HepG2 (cell line): ENCODE measurements around the gene ITGB3. TPM values are rescaled to one million over a fixed set of nuclear protein-coding genes. Genes with fewer than 3 reads are reported as not detected.
A peak's percentile ranks its signal among the peaks of the same experiment; 100 is the strongest.

ENCODE experiments used
- ATAC-seq: fragments of 200-7000 bp; cut with Tn5 transposase; 3 replicates; pipeline ENCODE4 v1.9.1; 2020; ENCODE audit warnings: mild to moderate bottlenecking, moderate library complexity
- BruUV-seq: library from RNA; stranded (reverse); fragments of 400-500 nt; replicated peaks from 2 replicates; lab custom pipeline; 2021; lab: Mats Ljungman, UMichigan
- CTCF ChIA-PET: fragments of 300-600 bp; formaldehyde crosslinking; extraction: SDS; loops from one replicate; lab custom pipeline; 2021; ENCODE audit warnings: low total read pairs, inconsistent platforms, low intra/inter-chr PET ratio; lab: Yijun Ruan, JAX
- POLR2A ChIA-PET: fragments of 350-600 bp; sonication (Branson Sonifier 250); formaldehyde crosslinking; loops from one replicate; lab custom pipeline; 2020; ENCODE audit warnings: antibody characterized with exemption, inconsistent platforms; lab: Yijun Ruan, JAX
- DNase-seq: peaks from one replicate; pipeline ENCODE4 v3.0.0-alpha.2; 2015; ENCODE audit warnings: low spot score
- FAIRE-seq: peaks from 3 replicates; lab custom pipeline; 2011; peaks lifted over from hg19 to GRCh38; lab: Jason Lieb, UNC
- H2AFZ ChIP-seq: one replicate; pipeline ENCODE4 v1.6.1; 2011; ENCODE audit warnings: low read length, inconsistent platforms
- H3K27ac ChIP-seq: fragments of 300-600 bp; 3 replicates; pipeline ENCODE4 v1.8.0; 2011; ENCODE audit warnings: mixed run types, mild to moderate bottlenecking, mixed read lengths, low read length, inconsistent platforms; ENCODE audit not compliant: insufficient read depth; ENCODE audit errors: extremely low read length
- H3K27me3 ChIP-seq, 2 experiments: fragments of 200-600 bp in 1 of 2; 2 replicates in 1 of 2; 3 replicates in 1 of 2; pipeline versions ENCODE4 v1.6.0 to v1.8.0; 2011; ENCODE audit warnings: low read length in 2 of 2, mild to moderate bottlenecking in 2 of 2, moderate library complexity in 2 of 2, inconsistent platforms in 1 of 2; ENCODE audit not compliant: insufficient read depth in 2 of 2, control insufficient read depth in 1 of 2
- H3K36me3 ChIP-seq, 2 experiments: fragments of 200-600 bp in 1 of 2; replicated peaks in 1 of 2; 2 replicates in 1 of 2; 3 replicates in 1 of 2; pipeline versions ENCODE4 v1.5.1 to v1.8.0; 2011; ENCODE audit warnings: low read length in 2 of 2, inconsistent platforms in 1 of 2; ENCODE audit not compliant: insufficient read depth in 2 of 2, control insufficient read depth in 1 of 2
- H3K4me1 ChIP-seq: 2 replicates; pipeline ENCODE4 v1.5.1; 2012; ENCODE audit warnings: low read length, inconsistent platforms; ENCODE audit not compliant: insufficient read depth
- H3K4me2 ChIP-seq: 2 replicates; pipeline ENCODE4 v1.6.0; 2011; ENCODE audit warnings: low read depth, low read length, inconsistent platforms
- H3K4me3 ChIP-seq, 3 experiments: fragments of 200-600 bp in 1 of 3; sonication (generic), shearing (Covaris generic) in 1 of 3; replicated peaks in 1 of 3; 2 replicates each; pipeline ENCODE4 v1.5.1; 2011 to 2016; ENCODE audit warnings: low read length in 3 of 3, inconsistent platforms in 2 of 3, low read depth in 2 of 3, mild to moderate bottlenecking in 2 of 3, control low read depth in 1 of 3, mixed read lengths in 1 of 3; ENCODE audit not compliant: insufficient read depth in 1 of 3
- H3K79me2 ChIP-seq: one replicate; pipeline ENCODE4 v1.6.1; 2011; ENCODE audit warnings: low read length, inconsistent platforms; ENCODE audit not compliant: insufficient read depth
- H3K9ac ChIP-seq: 2 replicates; pipeline ENCODE4 v1.6.0; 2011; ENCODE audit warnings: mild to moderate bottlenecking, low read depth, low read length, inconsistent platforms; ENCODE audit not compliant: insufficient read depth
- H3K9me3 ChIP-seq: 2 replicates; pipeline ENCODE4 v1.5.1; 2012; ENCODE audit warnings: mild to moderate bottlenecking, low read length
- H4K20me1 ChIP-seq: 2 replicates; pipeline ENCODE4 v1.6.0; 2011; ENCODE audit warnings: inconsistent platforms, mild to moderate bottlenecking, low read length, moderate library complexity; ENCODE audit not compliant: insufficient read depth
- BORCS8-MEF2B ChIP-seq: sonication (generic); formaldehyde crosslinking; IDR thresholded peaks from 2 replicates; pipeline ENCODE4 v1.8.0; 2022; ENCODE audit warnings: mild to moderate bottlenecking, missing genetic modification reagents
- HDAC1 ChIP-seq: sonication (generic); formaldehyde crosslinking; IDR thresholded peaks from 2 replicates; pipeline ENCODE4 v1.5.1; 2020; ENCODE audit warnings: mild to moderate bottlenecking, missing genetic modification reagents
- KLF13 ChIP-seq: sonication (generic); formaldehyde crosslinking; IDR thresholded peaks from 2 replicates; pipeline ENCODE4 v1.4.0; 2020; ENCODE audit warnings: mild to moderate bottlenecking, missing genetic modification reagents
- SIN3A ChIP-seq: IDR thresholded peaks from 2 replicates; pipeline ENCODE4 v1.6.1; 2011; ENCODE audit warnings: low read depth, mild to moderate bottlenecking, control low read depth, low read length, borderline replicate concordance
- SRSF9 ChIP-seq: fragments of 200-400 bp; formaldehyde crosslinking; IDR thresholded peaks from 2 replicates; pipeline ENCODE4 v1.6.1; 2018; ENCODE audit warnings: borderline replicate concordance, mild to moderate bottlenecking, low read depth, low read length; ENCODE audit not compliant: insufficient read depth, poor library complexity, severe bottlenecking
- THAP9 ChIP-seq: sonication (generic); formaldehyde crosslinking; IDR thresholded peaks from 2 replicates; pipeline ENCODE4; 2020; ENCODE audit warnings: missing genetic modification reagents, mild to moderate bottlenecking, borderline replicate concordance
- ZNF629 ChIP-seq: sonication (generic); formaldehyde crosslinking; conservative IDR thresholded peaks from 2 replicates; pipeline ENCODE4 v1.5.0; 2020; ENCODE audit warnings: missing genetic modification reagents
- WGBS: methylation state at CpG from one replicate; pipeline ENCODE4 v1.1.6; 2017; ENCODE audit warnings: low lambda C conversion rate; 5-methylcytosine and 5-hydroxymethylcytosine counted together
- in situ Hi-C: cut with HindIII; loops from 2 replicates; pipeline ENCODE4 v1.10.0; 2017; ENCODE audit warnings: low pct_unique_long_range_greater_than_20kb; ENCODE audit not compliant: extremely low pct_ligation_motif_present
- intact Hi-C: fragments of 100-400 bp; cut with micrococcal nuclease; formaldehyde crosslinking; loops from one replicate; pipeline ENCODE4 v1.10.0; 2022; ENCODE audit not compliant: unreplicated experiment
- polyA plus RNA-seq, 8 experiments: library from polyadenylated mRNA; depleted of rRNA in 3 of 8; stranded (reverse) in 7 of 8; unstranded in 1 of 8; fragments of >200 nt; fragmentation: Illumina TruSeq in 4 of 8; extraction: Trizol in 4 of 8; gene quantifications; 2 replicates each; pipeline versions ENCODE4 v1.2.1 to v1.2.3, GENCODE V29; 2011 to 2016; ENCODE audit warnings: low read depth in 4 of 8, missing spikeins in 1 of 8, mixed read lengths in 1 of 8; ENCODE audit not compliant: insufficient read depth in 1 of 8
- total RNA-seq, 5 experiments: library from RNA; depleted of rRNA; stranded (reverse); fragments of >200 nt; fragmentation: Illumina TruSeq; extraction: Trizol; gene quantifications; 2 replicates each; pipeline ENCODE4 v1.2.3, GENCODE V29; 2016; ENCODE audit warnings: low read depth in 1 of 5

The ITGB3 gene
- total and polyA plus RNA-seq, 2 of the 13 experiments (the other 11 are each of a cell fraction or from before 2014, with no cell fraction given) = 0.09 to 0.31 TPM

DNA sequence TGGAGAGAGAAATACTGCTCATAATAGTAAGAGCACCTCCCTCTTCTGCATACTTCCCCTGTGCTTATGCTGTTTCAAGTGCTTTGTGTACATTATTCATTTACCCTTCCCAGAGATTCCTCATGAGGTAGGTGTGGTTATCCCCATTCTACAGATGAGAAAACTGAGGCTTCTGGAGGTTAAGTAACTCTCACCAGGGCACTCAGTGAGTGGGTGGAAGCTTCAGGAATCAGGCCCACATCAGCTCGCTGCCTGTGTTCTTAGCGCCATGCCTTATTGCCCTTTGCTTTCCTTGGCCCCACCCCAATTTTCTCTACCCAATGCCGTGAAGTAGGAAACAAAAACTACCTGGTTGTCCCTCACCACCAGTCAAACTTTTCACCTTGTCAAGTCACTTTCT, 18.1 kb upstream of the ITGB3 start:
- Histone ChIP-seq H3K9ac (no peak overlapping the region), H3K27me3 (peaks cover under 1 to 14% of the 10 kb centered on the region in 2 experiments; a peak in 3 of 5 replicates), H3K4me2 (no peak overlapping the region), H3K9me3 (no peaks in the 10 kb centered on the region), H3K4me1 (peaks cover 10% of the 10 kb centered on the region), H2AFZ (no peak overlapping the region), H3K79me2 (no peaks in the 10 kb centered on the region), H3K4me3 (no peak overlapping the region), H3K27ac (no peak overlapping the region), H4K20me1 (no peaks in the 10 kb centered on the region), H3K36me3 (no peaks in the 10 kb centered on the region)
- in situ Hi-C loops = no loop called here
- no TSS peak for BruUV-seq
- intact Hi-C loops = no loop called here
- CTCF ChIA-PET = no interaction called here
- no peak for DNase-seq
- WGBS = 42% methylated on average over 3 of the region's 3 CpGs
- FAIRE-seq = no peak
- no peak for ATAC-seq
- peak; percentile 77 for TF ChIP-seq ZNF629 (CRISPR knock-in tag)
- no peak for TF ChIP-seq KLF13
- POLR2A ChIA-PET = no interaction called here

GRCh38 chr17:47235923-47236322, 17.7 kb upstream of the ITGB3 start:
- Histone ChIP-seq H4K20me1 (no peaks in the 10 kb centered on the region), H3K4me2 (no peak overlapping the region), H3K9me3 (no peaks in the 10 kb centered on the region), H3K4me1 (peaks cover 5% of the 10 kb centered on the region), H2AFZ (no peak overlapping the region), H3K9ac (no peak overlapping the region), H3K4me3 (no peak overlapping the region), H3K79me2 (no peaks in the 10 kb centered on the region), H3K27ac (no peak overlapping the region), H3K36me3 (no peaks in the 10 kb centered on the region), H3K27me3 (peaks cover 0 to 9% of the 10 kb centered on the region in 2 experiments; a peak in 3 of 5 replicates)
- POLR2A ChIA-PET = no interaction called here
- intact Hi-C loops (no loop called here), in situ Hi-C loops (no loop called here)
- ATAC-seq (no peak), DNase-seq (no peak), FAIRE-seq (no peak)
- WGBS = 76% methylated on average over 2 of the region's 2 CpGs
- no TSS peak for BruUV-seq
- CTCF ChIA-PET = no interaction called here
- TF ChIP-seq THAP9 (CRISPR knock-in tag) (no peak), SIN3A (no peak), BORCS8-MEF2B (CRISPR knock-in tag) (no peak), HDAC1 (no peak), SRSF9 (no peak)
